GM18951 (cell line): Measurements from ENCODE around the gene GPN2.
A peak's percentile ranks its signal among the peaks of the same experiment; 100 is the strongest.
"Not testable (repeated sequence)": the region's sequence is repeated elsewhere in the genome, so short reads cannot be mapped to it uniquely, and the experiment has no call there.

Experiments
- POLR2A ChIP-seq: IDR thresholded peaks from 4 replicates; pipeline ENCODE4 v1.6.1; 2011; ENCODE audit warnings: mild to moderate bottlenecking; ENCODE audit not compliant: insufficient read length, insufficient read depth; ENCODE audit errors: extremely low read depth
- in situ Hi-C: fragments of 300-500 bp; cut with MboI; formaldehyde crosslinking; loops from one replicate; pipeline ENCODE4 v1.12.0; 2022; ENCODE audit warnings: low sequenced_read_pairs, mixed read lengths, inconsistent platforms; ENCODE audit not compliant: unreplicated experiment

GPN2 gene

DNA sequence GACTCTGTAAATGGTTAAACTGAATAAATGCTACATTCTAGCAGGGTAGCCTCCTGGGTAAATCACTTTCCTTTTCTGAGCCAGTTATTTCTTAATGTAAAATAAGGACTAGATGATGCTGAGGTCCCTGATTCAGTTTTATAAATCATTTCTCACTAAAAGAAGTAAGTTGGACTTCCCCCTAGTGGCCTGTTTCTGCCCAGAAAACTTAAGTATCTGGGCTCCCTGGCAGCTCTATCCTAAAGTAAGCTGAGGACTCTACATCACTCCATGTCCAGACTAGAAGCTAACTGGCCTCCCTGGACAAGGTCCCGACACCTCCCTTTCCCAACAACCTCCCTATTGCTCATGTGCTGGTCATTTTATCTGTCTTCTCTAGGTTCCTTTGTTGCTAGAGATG, 3.0 kb downstream of the GPN2 start:
- in situ Hi-C loops, result no loop called here
- TF ChIP-seq POLR2A, result no peak

- in situ Hi-C loops, result no loop called here
- no peak for TF ChIP-seq POLR2A
These were observed 7.2 kb downstream of the GPN2 start for GRCh38 chr1:26882696-26883463.

DNA sequence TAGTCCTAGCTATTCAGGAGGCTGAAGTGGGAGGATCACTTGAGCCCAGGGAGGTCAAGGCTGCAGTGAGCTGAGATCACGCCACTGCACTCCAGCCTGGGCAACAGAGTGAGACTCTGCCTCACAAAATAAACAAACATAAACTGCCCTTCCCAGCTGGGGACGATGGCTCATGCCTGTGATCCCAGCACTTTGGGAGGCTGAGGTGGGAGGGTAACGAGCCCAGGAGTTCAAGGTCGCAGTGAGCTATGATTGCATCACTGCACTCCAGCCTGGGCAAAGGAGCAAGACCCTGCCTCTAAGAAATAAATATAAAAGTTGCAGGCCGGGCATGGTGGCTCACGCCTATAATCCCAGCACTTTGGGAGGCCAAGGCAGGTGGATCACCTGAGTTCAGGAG, 8.5 kb downstream of the GPN2 start:
- in situ Hi-C loops, result not testable (repeated sequence)

GRCh38 chr1:26879793-26880192, 10.3 kb downstream of the GPN2 start:
- TF ChIP-seq POLR2A, result no peak
- in situ Hi-C loops, result no loop called here

GRCh38 chr1:26877326-26877725, 12.8 kb downstream of the GPN2 start:
- in situ Hi-C loops, result no loop called here
- no peak for TF ChIP-seq POLR2A

DNA sequence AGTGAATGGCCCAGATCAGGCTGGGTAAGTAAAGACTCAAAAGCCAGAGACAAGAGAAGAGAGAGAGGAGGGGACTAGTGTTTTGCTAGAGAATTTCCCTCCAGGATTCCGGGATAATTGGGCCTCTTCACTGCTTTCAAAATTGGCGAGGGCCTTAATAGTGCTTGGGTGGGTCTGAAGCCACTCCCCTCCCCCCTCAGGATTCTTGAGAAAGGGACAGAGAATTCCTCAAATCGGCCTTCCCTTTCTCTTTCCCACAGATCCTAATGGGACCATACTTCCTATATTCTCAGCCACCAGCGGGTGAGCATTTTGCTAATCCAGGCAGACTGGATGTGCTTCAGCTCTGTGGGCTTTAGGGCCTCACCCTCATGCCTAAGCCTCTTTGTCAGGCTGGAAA, 15.2 kb downstream of the GPN2 start:
- in situ Hi-C loops, result no loop called here
- no peak for TF ChIP-seq POLR2A

DNA sequence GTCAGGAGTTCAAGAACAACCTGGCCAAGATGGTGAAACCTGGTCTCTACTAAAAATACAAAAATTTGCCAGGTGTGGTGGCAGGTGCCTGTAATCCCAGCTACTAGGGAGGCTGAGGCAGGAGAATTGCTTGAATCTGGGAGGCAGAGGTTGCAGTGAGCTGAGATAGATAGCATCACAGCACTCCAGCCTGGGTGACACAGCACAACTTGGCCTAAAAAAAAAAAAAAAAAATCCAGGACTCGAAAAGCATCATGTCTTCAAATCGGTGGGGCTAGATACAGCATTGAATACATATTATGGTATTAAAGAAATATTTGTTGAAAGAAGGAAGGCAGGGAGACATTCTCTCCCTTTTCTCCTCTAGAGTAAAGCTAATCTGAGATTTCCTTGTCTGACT, 17.0 kb downstream of the GPN2 start:
- in situ Hi-C loops, result not testable (repeated sequence)

GRCh38 chr1:26864610-26865480, 25.2 kb downstream of the GPN2 start:
- peak; percentile 99 for TF ChIP-seq POLR2A
- in situ Hi-C loops, result no loop called here

- TF ChIP-seq POLR2A, result no peak
- in situ Hi-C loops, result no loop called here
These were observed 26.4 kb downstream of the GPN2 start for GRCh38 chr1:26863685-26864077.

GRCh38 chr1:26862781-26863684, 27.1 kb downstream of the GPN2 start, which contains the start of gene SFN:
Gene SFN, plus strand, starts transcription at chr1:26863149. Its CDS starts 64 bp downstream, at chr1:26863213.
- in situ Hi-C loops, result no loop called here
- TF ChIP-seq POLR2A, result no peak

GRCh38 chr1:26861889-26862378, 28.1 kb downstream of the GPN2 start:
- TF ChIP-seq POLR2A, result no peak
- in situ Hi-C loops, result no loop called here

DNA sequence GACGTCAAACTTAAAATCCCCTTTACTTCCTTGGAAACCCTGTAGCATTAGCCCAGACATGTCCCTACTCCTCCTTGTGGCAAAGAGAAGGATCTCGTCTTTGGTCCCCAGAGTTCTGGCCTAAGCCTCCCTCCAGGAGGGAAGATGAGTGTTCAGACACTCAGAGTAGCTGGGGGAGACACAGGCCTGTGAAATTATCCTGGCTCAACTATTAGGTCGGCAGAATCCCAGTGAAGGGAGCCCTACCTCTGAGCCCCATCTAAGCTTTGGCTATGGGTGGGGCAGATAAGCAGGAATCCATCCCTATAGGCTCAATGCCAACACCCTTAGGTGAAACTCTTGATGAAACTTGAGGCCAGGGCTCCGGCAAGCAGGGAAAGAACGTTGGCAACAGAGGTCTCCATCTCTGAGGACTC, 28.8 kb downstream of the GPN2 start:
- TF ChIP-seq POLR2A, result no peak
- in situ Hi-C loops, result no loop called here
